ENCODE data around the gene SUN1.
"Not testable (repeated sequence)": the region's sequence is repeated elsewhere in the genome, so short reads cannot be mapped to it uniquely, and the experiment has no call there.

Gene SUN1

GRCh38 chr7:832167-832967, at the start of gene SUN1:
SUN1 (plus strand) TSS chr7:832476; CDS start chr7:832525, 49 bp downstream.
- peak; percentile 66 to 72 for DNase-seq

- no peak for DNase-seq
Observed at GRCh38 chr7:782718-783449, 49.4 kb upstream of the SUN1 start.

GRCh38 chr7:783556-784490, 48.5 kb upstream of the SUN1 start:
- no peak for DNase-seq

GRCh38 chr7:784971-785370, 47.3 kb upstream of the SUN1 start:
- DNase-seq, result no peak

GRCh38 chr7:785416-785815, 46.9 kb upstream of the SUN1 start:
- DNase-seq, result no peak

- peak; percentile 76 to 79 for DNase-seq
Observed at GRCh38 chr7:786472-787255, 45.6 kb upstream of the SUN1 start.

- no peak for DNase-seq
Observed at GRCh38 chr7:787332-788240, 44.7 kb upstream of the SUN1 start.

GRCh38 chr7:791519-791918, 40.8 kb upstream of the SUN1 start:
- DNase-seq, result no peak

- DNase-seq, result no peak
Observed at GRCh38 chr7:794207-794606, 38.1 kb upstream of the SUN1 start.

GRCh38 chr7:794671-795329, 37.5 kb upstream of the SUN1 start:
- DNase-seq, result no peak

- not testable (repeated sequence) for DNase-seq
Observed at GRCh38 chr7:796434-797169, 35.7 kb upstream of the SUN1 start.

- DNase-seq, result no peak
Observed at GRCh38 chr7:798921-799470, 33.3 kb upstream of the SUN1 start.

- DNase-seq, result no peak
Observed at GRCh38 chr7:800692-801091, 31.6 kb upstream of the SUN1 start.

- DNase-seq, result not testable (repeated sequence)
Observed at GRCh38 chr7:801351-801750, 30.9 kb upstream of the SUN1 start.

- no peak for DNase-seq
Observed at GRCh38 chr7:801940-802381, 30.3 kb upstream of the SUN1 start.

GRCh38 chr7:802500-803242, 29.6 kb upstream of the SUN1 start:
- DNase-seq, result no peak

GRCh38 chr7:803243-803635, 29.0 kb upstream of the SUN1 start:
- DNase-seq, result no peak

GRCh38 chr7:803796-804195, 28.5 kb upstream of the SUN1 start:
- not testable (repeated sequence) for DNase-seq

- DNase-seq, result no peak
Observed at GRCh38 chr7:805261-805660, 27.0 kb upstream of the SUN1 start.

All from stimulated activated CD4-positive, alpha-beta T cell treated with anti-CD3 and anti-CD28 coated beads, Interleukin-2, amount 100 ng/mL, for 24 hours (primary cell).